GM23338 (cell line): ENCODE results near the gene NR1I2.

Experiments used
- EZH2 ChIP-seq: fragments of 200-600 bp; sonication (generic); IDR thresholded peaks from one replicate; pipeline ENCODE4 v1.8.0; 2017; ENCODE audit warnings: antibody characterized with exemption, mild to moderate bottlenecking, low read depth; ENCODE audit not compliant: unreplicated experiment
- EZH2phosphoT487 ChIP-seq: fragments of 200-600 bp; sonication (generic); IDR thresholded peaks from one replicate; pipeline ENCODE4 v1.8.1; 2018; ENCODE audit warnings: antibody characterized with exemption; ENCODE audit not compliant: unreplicated experiment
- JUNB ChIP-seq: IDR thresholded peaks from one replicate; pipeline ENCODE4 v1.6.1; 2016; ENCODE audit warnings: antibody characterized with exemption; ENCODE audit not compliant: unreplicated experiment
- POLR2AphosphoS5 ChIP-seq: IDR thresholded peaks from 2 replicates; pipeline ENCODE4 v1.6.1; 2016; ENCODE audit warnings: antibody characterized with exemption, low read depth
- REST ChIP-seq: IDR thresholded peaks from one replicate; pipeline ENCODE4 v1.6.1; 2018; ENCODE audit warnings: antibody characterized with exemption; ENCODE audit not compliant: unreplicated experiment
- ZNF114 ChIP-seq: fragments of 250-450 bp; sonication (Bioruptor Pico); IDR thresholded peaks from 2 replicates; pipeline ENCODE4 v1.5.0; 2020; ENCODE audit warnings: mild to moderate bottlenecking, moderate library complexity
- TF ChIP-seq, protein P1 (sequence below), 2 experiments: fragments of 200-600 bp in 1 of 2; sonication (generic) in 1 of 2; conservative IDR thresholded peaks; 2 replicates each; pipeline versions ENCODE4 v1.5.1 to v1.6.1; 2016 to 2017; ENCODE audit warnings: antibody characterized with exemption in 2 of 2, low read depth in 2 of 2, mild to moderate bottlenecking in 2 of 2, moderate library complexity in 1 of 2
- TF ChIP-seq, protein P2 (sequence below): IDR thresholded peaks from 2 replicates; pipeline ENCODE4 v1.6.1; 2016; ENCODE audit warnings: antibody characterized with exemption

GRCh38 chr3:119831022-119831421 lies 49.1 kb downstream of the NR1I2 start:
- TF ChIP-seq EZH2phosphoT487 (no peak), REST (no peak), POLR2AphosphoS5 (no peak), JUNB (no peak), EZH2 (no peak), ZNF114 (no peak)
- TF ChIP-seq, protein P1, sequence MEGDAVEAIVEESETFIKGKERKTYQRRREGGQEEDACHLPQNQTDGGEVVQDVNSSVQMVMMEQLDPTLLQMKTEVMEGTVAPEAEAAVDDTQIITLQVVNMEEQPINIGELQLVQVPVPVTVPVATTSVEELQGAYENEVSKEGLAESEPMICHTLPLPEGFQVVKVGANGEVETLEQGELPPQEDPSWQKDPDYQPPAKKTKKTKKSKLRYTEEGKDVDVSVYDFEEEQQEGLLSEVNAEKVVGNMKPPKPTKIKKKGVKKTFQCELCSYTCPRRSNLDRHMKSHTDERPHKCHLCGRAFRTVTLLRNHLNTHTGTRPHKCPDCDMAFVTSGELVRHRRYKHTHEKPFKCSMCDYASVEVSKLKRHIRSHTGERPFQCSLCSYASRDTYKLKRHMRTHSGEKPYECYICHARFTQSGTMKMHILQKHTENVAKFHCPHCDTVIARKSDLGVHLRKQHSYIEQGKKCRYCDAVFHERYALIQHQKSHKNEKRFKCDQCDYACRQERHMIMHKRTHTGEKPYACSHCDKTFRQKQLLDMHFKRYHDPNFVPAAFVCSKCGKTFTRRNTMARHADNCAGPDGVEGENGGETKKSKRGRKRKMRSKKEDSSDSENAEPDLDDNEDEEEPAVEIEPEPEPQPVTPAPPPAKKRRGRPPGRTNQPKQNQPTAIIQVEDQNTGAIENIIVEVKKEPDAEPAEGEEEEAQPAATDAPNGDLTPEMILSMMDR (conservative IDR thresholded peaks at IDR 0.05; ENCODE audit: low read depth in 2 of 2): peak; percentile 49 to 50
- TF ChIP-seq, protein P2, sequence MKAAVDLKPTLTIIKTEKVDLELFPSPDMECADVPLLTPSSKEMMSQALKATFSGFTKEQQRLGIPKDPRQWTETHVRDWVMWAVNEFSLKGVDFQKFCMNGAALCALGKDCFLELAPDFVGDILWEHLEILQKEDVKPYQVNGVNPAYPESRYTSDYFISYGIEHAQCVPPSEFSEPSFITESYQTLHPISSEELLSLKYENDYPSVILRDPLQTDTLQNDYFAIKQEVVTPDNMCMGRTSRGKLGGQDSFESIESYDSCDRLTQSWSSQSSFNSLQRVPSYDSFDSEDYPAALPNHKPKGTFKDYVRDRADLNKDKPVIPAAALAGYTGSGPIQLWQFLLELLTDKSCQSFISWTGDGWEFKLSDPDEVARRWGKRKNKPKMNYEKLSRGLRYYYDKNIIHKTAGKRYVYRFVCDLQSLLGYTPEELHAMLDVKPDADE: no peak
